Astrocyte of the spinal cord (primary cell): ENCODE data around the gene TMEM245.

Experiments
- DNase-seq: peaks from one replicate; pipeline ENCODE4 v3.0.0; 2011; ENCODE audit warnings: low read depth, low spot score
- H3K4me3 ChIP-seq: 2 replicates; pipeline ENCODE4 v1.5.1; 2011; ENCODE audit warnings: low read depth, mild to moderate bottlenecking, low read length, moderate library complexity
- CTCF ChIP-seq: IDR thresholded peaks from 2 replicates; pipeline ENCODE4 v1.5.1; 2012; ENCODE audit warnings: low read depth, mild to moderate bottlenecking, low read length, inconsistent platforms
- in situ Hi-C: cut with HindIII; loops from 2 replicates; pipeline ENCODE4 v1.10.0; 2017; ENCODE audit warnings: low sequenced_read_pairs

TMEM245 gene

DNA sequence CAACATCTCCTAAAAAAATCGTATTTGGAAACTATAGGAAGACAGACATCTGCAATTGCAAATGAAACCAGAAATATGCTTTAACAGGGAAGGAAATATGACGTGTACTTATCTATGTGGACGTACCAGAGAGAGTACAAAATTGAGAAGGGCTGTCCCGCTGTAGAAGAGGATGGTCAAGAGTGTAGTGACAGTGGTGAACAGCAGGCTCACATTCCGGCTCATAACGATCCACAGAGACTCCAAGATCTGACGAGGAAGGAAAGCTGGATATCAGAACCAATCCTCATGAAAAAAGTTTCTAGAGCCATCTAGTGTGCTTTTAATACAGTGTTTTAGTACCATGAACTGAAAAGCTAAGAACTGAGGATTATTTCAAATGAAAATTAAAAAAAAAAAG, 69.3 kb downstream of the TMEM245 start:
- TF ChIP-seq CTCF = no peak
- in situ Hi-C loops = no loop called here
- DNase-seq = no peak
- no peak overlapping the region for H3K4me3 ChIP-seq

- no peak for DNase-seq
- no peak overlapping the region for H3K4me3 ChIP-seq
- in situ Hi-C loops = no loop called here
- no peak for TF ChIP-seq CTCF
Measured at GRCh38 chr9:109048822-109049221, 70.9 kb downstream of the TMEM245 start.

DNA sequence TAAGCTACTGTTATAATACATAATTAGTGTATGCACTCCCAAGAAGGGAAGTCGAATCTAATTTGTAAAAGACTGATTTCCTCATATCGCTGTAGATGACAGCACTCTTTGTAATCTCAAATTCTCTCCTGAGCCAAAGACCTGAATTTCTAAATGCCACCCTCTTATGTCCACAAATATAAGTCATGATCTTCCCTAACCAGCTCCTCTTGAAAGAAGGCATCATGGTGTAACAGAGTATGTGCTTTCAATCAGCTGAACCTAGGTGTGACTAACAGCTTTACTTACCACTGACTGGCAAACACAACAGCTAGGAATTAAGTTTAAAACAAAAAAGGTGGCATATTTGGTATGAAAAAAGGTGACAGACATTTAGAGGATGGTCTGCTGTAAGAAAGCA, 72.5 kb downstream of the TMEM245 start:
- DNase-seq = no peak
- no peak for TF ChIP-seq CTCF
- H3K4me3 ChIP-seq = no peak overlapping the region
- in situ Hi-C loops = no loop called here

GRCh38 chr9:109046346-109046745, 73.4 kb downstream of the TMEM245 start:
- no peak overlapping the region for H3K4me3 ChIP-seq
- no peak for TF ChIP-seq CTCF
- in situ Hi-C loops = no loop called here
- DNase-seq = no peak

DNA sequence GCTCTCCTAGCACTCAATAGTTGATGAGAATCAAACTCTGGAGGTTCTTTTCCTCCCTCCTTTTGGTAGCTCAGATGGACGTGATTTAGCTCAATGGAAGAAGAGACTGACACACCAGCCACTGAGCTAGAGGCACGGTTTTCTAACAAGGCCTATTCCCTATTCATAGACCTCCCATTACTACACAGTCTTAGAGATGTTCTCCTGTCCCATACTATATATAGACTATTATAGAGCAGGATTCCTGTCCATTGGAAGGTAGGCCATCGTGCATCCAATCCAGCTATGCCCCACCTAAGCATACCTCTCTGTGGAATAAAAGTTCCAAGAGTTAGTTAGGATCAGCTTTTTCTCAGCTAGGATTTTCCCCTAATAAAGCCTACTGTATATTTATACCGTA, 76.2 kb downstream of the TMEM245 start:
- no peak for TF ChIP-seq CTCF
- in situ Hi-C loops = no loop called here

GRCh38 chr9:109040571-109040970, 79.2 kb downstream of the TMEM245 start:
- H3K4me3 ChIP-seq = no peak overlapping the region
- in situ Hi-C loops = no loop called here
- no peak for DNase-seq
- no peak for TF ChIP-seq CTCF

More for the DNA sequence above, 76.2 kb downstream of the TMEM245 start:
- no peak overlapping the region for H3K4me3 ChIP-seq
- DNase-seq = no peak

DNA sequence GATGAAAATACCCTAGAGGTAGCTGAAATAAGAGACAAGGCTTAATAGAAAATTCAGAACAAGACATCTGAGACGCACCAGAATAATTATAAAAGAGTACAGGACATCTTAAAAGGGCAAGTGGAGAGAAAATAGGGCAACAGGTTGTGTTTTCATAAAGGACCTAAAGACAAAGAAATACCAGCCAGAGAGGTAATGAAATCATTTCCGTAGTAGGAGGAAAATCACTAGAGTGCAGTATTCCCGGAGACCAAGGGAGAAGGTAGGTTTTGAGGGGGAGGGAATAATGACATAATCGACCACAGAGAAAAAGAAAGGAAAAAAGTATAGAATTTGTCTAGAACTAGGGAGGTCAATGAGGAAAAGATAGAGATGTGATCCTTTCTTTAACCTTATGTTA, 80.2 kb downstream of the TMEM245 start:
- TF ChIP-seq CTCF = no peak
- no peak overlapping the region for H3K4me3 ChIP-seq
- in situ Hi-C loops = no loop called here
- DNase-seq = no peak
